Epidermal melanocyte (primary cell): ENCODE data around the gene ZNF530.

ENCODE experiments used
- DNase-seq: peaks from one replicate; pipeline ENCODE4 v3.0.0; 2011; ENCODE audit warnings: low spot score; ENCODE audit not compliant: insufficient read length

The ZNF530 gene

DNA sequence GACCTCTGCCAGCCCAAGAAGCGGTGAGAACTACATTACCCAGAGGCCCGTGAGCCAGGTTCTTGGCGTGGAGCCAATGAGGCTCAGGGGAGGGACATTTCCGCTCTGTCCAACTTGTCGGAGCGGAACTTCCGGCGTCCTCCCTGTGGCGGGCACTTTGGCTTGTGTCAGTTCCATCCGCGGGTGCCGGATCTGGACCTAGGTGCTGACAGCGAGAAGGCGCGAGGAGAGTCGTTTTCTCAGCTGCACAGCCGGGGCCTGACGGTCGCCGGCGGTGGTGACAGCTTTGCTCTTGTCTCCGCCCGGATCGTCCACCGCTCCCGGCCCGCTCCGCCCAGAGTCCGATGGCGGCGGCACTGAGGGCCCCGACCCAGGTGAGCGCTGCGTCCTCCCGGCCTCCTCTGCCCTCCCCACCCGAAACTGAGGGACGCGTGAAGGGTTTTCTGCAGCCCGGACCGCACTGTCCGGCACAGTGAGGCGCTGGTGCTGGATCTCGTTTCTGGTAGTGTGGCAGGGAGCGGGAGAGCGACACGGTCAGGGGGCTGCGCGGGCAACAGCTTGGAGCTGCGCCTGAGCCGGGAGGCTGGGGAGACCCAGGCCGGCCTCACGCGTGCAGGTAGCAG lies at the start of gene ZNF530:
Gene ZNF530, plus strand, starts transcription at position 125 of the 623 bp plus-strand sequence. CDS start 4,461 bp downstream, outside the sequence.
- DNase-seq: peak; percentile 90

DNA sequence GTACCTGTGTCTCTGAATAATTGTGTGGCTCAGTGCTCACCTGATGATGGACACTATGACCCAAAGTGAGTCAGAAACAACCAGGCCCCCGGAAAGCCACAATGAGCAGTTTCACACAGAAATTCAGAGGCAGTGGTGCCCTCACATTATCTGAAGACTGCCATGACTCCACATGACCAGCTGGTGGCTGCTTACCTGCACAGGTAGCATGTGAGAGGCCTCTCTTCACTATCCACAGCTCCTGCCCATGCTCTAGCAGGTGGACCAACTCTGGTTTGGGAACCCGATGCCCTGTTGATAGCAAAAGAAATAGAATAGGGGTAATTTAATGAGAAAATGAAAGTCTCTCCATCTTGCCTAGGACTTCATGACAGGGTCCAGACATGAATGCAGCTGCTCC lies 47.3 kb upstream of the ZNF530 start:
- no peak for DNase-seq

GRCh38 chr19:57557659-57558058 lies 42.0 kb upstream of the ZNF530 start:
- DNase-seq: no peak

- DNase-seq: no peak
These were observed 41.2 kb upstream of the ZNF530 start for GRCh38 chr19:57558525-57558924.

DNA sequence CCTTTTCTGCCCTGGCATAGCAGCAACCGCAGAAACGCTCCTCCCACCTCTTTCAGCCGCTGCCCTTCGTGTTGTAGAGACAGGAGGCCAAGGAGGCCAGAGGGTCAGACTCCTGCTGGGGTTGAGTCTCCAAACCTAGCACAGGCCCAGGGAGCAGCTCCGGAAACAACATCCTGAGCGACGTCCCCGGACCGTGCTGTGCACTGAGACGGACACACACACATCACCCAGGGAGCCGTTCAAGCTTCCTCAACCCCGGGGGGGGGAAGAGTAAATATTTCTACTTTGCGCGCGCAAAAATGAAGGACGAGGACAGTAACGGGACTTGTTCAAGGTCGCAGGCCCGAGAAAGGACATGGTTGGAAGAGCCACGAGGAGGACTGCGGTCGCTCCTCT lies 40.7 kb upstream of the ZNF530 start:
- DNase-seq: no peak

DNA sequence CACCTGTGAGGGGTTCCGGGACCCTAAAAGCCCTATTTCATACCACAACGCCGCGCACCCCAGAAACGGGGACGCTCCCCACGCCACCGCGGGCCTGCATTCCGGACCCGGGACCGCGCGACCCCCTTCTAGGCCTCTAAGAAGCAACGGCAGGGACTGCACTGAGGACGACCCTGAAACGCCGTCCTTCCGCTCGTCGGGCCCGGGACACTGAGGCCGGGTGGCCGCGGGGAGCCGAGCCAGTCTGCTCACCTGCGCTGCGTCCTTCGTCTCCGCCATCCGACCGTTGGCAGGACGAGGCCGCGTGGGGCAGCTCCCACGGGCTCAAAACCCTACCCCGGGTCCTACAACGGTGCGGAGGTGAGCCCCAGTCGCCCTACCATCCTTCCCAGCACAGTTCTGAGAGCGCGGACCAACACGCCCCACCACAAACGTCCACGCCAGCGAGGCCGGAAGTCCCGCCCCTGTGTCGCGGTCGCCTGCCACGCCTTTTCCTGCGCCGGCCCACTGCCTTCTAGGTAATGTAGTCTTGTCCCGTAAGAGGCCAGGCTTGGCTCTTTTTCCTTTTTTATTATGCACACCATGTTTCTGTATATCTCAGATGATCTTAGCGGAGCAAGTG lies 40.2 kb upstream of the ZNF530 start, which contains the start of gene ZNF550:
Gene ZNF550, minus strand, starts transcription at position 460 of the 622 bp plus-strand sequence. Its CDS starts 181 bp downstream, at position 279.
- peak; percentile 92 for DNase-seq

- peak; percentile 41 for DNase-seq
These were observed 39.6 kb upstream of the ZNF530 start for GRCh38 chr19:57560049-57560491.

- DNase-seq: no peak
These were observed 36.1 kb upstream of the ZNF530 start for GRCh38 chr19:57563547-57563946.

DNA sequence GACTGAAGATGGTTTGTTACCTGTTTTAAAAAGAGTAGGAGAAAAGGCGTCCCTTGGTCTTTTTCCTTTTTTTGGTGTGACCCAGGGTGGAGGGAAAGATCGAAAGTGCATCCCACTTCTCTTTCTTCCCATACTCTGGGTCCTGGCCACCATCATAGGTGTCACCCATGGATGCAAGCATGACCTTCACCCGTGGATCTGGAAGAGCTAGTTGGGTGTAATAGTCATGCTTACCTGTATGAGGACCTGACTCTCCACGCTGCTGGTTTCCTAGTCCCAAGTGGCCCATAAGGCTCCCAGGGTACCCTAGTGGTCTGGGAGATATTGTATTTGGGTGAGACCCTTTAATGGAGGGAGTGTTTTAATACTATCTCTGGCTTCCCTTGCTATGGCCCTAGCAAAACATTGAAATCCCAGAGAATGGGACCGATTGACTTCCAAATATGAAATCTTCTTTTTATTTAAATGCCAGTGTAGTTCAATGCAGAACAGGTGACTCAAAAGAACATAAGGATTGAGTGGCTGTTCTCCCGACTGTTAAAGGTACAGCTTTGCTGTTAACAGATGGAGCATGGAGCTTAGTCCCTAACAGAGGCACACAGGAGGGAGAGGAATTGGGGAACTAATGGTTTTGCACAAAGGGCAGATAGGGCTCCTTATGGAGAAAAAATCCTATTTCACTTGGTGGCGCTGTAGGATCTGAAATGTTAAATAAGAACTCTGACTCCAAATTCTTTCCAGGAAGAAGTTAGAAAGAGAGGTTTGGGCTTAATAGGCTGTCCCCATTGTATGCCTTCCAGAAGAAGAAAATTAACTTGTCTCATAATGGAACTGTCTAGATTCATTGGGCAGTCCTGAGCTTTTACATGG lies 33.1 kb upstream of the ZNF530 start:
- DNase-seq: no peak

DNA sequence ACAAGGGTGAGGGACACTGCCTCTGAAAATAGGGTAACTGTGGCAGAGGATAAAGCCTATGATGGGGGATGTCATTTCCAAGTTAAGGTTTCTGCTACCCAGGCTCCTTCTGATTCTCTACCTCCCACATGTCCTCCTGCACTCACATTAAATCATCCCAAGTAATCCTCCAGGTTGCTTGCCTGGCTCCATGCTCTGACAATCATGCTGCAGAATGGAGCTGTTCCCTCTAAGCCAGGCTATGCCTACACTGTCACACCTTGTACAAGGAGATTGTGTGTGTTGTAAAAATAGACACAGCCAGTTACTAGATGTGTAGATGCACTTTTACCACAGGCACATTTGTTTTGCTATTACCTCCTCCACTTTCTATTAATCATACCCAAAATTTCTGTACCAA lies 29.0 kb upstream of the ZNF530 start:
- DNase-seq: no peak

GRCh38 chr19:57572415-57572947 lies 27.2 kb upstream of the ZNF530 start:
- no peak for DNase-seq

GRCh38 chr19:57576661-57577060 lies 23.0 kb upstream of the ZNF530 start:
- DNase-seq: no peak

DNA sequence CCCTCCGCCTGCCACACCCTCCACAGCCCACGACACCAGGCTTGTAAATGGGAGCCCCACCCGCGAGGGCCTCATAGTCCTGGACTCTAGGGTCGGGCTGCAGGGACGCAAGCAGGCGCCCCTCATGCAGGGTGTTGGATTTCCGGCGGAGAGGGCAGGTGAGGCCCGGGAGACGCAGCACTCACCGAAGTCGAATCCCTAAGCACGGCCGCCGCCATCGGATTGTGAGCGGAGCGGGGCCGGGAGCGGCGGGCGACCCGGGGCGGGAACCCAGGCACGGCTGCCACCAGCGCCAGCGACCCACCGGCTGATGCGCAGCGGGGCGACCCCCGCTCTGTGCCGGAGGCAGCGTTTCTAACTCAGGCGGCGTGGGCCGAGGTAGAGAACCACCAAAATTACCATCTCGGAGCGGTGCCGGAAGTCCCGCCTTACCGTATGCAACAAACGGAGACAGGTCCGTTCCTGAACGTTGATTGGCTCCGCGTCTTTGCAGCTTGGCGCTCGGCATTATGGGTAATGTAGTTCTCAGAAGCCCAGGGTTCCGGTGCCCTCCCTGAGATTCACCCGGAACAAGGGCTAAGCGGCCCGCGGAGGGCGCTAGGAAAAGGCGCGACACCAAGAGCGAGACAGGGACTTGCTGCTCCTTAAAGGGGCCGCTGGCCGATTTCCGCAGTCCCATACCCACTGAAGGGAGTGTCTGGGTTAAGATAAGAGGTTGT lies 21.0 kb upstream of the ZNF530 start, which contains the start of gene ZNF416:
Gene ZNF416, minus strand, starts transcription at position 425 of the 719 bp plus-strand sequence. Its CDS starts 207 bp downstream, at position 218.
- peak; percentile 98 for DNase-seq

DNA sequence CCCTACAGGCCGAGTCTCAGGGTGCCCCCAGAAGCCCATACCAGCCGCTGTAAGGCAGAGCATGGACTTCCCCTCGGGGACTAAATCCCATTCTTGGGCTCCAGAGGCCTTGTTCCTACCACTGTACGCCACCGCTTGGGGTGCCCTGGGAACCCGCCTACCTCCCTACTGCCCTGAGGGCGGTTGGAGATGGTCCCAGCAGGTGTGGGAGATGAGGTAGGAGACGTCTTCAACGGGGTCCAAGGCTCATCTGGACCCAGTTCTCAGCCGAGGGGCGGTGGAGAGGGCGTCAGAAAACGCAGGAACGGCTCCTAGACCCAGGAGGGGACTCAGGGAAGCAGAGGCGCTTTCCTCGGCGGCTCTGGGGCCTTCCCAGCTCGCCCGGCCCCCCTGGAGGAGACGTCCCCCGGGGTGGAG lies 16.6 kb upstream of the ZNF530 start:
- no peak for DNase-seq

DNA sequence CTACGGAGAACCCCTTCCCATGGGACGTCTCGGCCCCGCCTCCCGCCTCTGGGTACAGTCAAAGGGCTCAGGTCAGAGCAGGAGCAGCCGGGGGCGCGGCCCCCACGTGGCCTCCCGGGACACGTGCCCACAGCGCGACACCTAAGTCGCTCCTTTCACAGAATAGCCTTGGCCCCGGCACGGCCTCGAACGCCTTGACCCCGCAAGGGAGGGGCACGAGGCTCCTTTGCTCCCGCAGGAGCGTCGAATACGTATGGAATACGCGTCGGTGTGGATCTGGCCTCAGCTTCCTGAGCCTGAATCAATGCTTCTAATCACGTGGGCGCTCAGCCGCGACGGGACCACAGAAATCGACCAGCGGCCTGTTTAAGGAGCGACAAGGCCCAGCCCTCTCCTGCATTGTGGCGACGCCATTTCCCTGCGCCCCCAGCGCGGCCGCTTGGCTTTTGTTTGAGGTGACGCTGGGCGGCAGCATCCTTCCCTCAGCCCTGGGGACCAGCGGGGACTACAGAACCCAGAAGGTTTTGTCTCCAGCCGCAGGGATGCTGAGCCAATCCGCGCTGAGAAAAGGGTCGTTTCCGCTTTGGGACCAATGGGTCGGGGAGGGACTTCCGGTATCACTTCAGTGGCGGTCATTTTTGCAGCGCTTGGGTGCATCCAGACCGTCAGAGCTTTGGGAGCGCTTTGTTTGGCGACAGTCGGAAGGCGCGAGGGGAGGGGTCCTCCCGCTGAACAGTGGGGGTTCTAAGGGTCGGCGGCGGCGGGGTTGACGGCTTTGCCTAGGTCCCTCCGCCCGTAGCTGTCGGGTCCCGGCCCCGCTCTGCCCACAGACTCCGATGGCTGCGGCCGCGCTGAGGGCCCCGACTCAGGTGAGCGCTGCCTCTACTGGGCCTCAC lies 15.9 kb upstream of the ZNF530 start, which contains the start of gene ZIK1:
Gene ZIK1, plus strand, starts transcription at position 625 of the 896 bp plus-strand sequence. Its CDS starts 212 bp downstream, at position 837.
- peak; percentile 97 for DNase-seq

DNA sequence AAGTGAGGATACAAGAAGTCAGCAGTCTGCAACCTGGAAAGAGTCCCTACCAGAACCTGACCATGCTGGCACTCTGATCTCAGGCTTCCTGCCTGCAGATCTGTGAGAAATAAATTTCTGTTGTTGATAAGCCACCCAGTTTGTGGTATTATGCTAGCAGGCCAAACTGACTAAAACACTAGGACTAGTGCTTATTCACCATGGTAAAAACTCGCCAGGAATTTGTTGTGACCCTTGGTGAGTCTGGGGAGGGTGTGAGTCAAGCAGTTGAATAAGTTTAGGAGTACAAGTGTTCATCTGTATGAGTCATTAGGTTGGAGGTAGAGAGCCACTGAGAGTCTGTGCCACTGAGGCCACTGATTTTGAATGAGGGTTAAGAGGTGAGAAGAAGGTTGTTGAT lies 12.2 kb upstream of the ZNF530 start:
- no peak for DNase-seq

DNA sequence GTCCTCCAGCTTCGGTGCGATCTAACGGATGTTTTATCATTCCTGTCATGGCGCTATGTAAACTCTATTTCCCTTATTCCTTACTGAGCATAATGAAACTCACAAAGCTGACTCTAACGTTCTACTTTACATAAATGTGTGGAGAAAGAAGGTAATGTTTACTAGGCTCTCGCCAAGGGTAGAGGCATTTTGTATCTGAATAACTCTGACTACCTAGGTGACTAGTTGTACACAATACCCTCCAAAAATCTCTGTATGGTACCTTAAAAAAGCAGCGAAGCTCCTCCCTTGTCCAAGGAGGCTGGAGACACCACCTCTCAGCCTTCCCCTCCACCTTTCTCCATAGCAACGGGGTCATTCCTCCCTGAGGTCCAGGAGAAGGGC lies 316 bp upstream of the ZNF530 start:
- DNase-seq: no peak

GRCh38 chr19:57606931-57607330 lies 7.2 kb downstream of the ZNF530 start:
- DNase-seq: no peak

DNA sequence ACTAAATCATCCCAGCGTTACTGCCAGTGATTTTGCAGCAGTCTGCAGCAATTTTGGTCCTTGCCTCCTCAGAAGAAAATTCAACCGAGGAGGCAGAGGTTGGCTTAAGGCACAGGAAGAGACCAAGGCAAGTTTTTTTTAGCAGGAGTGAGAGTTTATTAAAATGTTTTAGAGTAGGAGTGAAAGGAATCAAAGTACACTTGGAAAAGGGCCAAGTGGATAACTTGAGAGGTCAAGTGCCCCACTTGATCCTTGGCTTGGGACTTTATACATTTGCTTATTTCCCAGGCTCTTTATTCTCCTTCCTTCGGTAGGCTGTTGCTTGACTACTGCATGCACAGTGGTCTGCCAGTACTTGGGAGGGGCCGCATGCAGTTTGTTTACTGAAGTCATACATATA lies 11.4 kb downstream of the ZNF530 start:
- no peak for DNase-seq
